SIG-M5 treated with dmso at 0.1 percent for 504 hours (cell line): ENCODE measurements around the gene TGFBR2.

ENCODE experiments used
- DNase-seq: peaks from one replicate; lab custom pipeline; 2025; ENCODE audit not compliant: unreplicated experiment; lab: John Stamatoyannopoulos, UW

Gene TGFBR2

DNA sequence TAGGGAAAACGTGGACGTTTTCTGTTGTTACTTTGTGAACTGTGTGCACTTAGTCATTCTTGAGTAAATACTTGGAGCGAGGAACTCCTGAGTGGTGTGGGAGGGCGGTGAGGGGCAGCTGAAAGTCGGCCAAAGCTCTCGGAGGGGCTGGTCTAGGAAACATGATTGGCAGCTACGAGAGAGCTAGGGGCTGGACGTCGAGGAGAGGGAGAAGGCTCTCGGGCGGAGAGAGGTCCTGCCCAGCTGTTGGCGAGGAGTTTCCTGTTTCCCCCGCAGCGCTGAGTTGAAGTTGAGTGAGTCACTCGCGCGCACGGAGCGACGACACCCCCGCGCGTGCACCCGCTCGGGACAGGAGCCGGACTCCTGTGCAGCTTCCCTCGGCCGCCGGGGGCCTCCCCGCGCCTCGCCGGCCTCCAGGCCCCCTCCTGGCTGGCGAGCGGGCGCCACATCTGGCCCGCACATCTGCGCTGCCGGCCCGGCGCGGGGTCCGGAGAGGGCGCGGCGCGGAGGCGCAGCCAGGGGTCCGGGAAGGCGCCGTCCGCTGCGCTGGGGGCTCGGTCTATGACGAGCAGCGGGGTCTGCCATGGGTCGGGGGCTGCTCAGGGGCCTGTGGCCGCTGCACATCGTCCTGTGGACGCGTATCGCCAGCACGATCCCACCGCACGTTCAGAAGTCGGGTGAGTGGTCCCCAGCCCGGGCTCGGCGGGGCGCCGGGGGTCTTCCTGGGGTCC is at the start of gene TGFBR2:
Gene TGFBR2 (plus strand): TSS at position 301 of the 731 bp plus-strand sequence. CDS start 283 bp downstream, at position 584.
- peak; percentile 95 for DNase-seq

DNA sequence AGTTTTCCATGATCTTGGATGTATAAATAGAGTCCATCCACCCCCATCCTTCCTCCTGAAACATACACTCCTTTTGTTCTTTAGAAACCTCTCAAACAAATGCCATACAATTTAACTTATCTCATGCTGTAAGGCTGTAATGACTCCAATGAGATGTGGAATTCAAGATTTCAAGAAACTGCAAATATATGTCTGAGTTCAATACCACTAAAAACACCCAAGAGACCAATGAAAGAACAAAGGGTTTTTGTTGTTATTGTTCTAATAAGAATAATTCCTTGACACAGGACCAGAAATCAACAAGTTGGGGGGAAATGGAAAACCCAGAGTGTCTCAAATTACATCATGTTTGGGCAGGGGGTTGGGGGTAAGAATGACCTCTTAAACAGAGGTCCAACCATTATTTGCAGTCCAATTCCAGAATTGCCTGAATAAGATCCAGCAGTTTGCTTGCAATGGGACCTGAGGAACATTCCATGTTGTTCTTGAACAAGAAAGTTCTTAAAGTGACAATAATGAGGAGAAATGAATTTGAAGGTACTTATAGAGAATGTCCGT is 48.6 kb upstream of the TGFBR2 start:
- no peak for DNase-seq

DNA sequence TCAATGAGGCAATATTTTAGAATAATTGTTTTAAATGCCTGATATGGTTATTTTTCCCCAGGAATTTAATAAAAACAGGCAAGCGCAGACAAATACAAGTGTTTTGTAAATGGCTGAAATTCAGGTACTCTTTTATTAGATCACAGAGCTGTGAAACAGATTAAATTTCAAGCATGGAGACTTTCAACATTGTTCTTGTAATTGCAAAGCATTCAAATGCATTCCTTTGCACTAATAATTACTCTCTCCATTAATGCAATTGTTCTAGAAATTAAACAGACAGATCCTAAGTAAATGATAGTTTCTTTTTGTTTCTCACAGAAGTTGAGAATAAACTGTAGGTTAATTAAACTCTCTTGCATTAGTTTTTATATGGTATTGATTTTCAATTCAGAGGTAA is 42.4 kb upstream of the TGFBR2 start:
- no peak for DNase-seq

DNA sequence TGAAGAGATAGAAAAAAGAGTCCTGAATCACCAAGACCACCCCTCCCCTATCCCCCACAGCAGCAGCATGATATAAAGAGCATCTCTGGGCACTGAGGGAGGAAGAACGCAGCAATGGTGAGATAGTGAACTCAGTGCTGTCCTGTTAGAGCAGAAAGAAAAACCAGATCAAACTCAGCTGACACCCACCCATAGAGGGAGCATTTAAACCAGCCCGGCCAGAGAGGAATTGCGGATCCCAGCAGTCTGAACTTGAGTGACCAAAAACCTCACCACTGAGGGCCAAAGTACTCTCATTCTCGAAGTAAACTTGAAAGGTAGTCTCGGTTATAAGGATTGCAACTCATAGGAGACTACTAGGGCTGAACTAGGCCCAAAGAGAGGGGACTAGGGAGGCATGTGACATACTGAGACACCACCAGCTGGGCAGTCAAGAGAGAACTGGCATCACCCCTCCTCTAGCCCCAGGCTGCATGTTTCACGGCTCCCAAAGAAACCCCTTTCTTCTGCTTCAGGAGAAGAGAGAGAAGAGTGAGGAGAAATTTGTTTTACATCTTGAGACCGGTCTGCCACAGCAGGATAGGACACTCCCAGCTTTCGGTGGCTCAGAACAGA is 39.2 kb upstream of the TGFBR2 start:
- no peak for DNase-seq

DNA sequence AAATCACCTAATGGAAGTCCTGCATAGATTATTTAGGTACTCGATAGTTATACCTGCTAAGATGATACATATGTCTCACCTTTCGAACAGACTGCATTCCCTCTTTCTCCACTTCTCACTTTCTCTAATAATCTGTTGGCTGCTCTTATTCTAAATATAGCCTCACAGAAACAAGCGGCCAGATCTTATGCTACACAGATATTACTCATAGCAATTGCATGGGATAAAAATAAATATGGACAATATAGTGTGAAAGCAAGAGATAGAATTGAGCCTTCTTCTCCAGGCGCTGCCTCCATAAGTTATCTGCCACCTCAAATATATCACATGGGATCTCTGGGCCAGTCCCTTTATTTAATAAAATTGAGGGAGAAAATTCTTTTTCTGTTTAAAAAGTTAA is 29.5 kb upstream of the TGFBR2 start:
- no peak for DNase-seq

DNA sequence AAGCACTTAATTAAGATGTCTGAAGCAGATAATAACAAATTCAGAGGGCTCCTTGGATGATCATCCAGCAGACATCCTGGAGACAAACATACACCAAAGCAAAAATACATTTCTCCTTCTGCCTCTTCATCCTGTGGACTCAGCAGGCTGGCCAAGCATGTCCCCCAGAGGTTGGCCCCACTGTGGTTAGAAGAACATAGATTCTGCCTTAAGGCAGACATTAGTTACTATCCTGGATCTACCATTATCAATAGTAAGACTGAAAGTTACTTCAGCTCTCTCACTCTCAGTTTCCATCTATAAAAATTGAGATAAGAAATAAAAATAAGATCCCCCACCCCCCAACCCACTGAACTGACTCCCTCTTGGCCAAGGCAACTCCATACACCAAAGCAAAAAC is 28.6 kb upstream of the TGFBR2 start:
- DNase-seq: no peak

DNA sequence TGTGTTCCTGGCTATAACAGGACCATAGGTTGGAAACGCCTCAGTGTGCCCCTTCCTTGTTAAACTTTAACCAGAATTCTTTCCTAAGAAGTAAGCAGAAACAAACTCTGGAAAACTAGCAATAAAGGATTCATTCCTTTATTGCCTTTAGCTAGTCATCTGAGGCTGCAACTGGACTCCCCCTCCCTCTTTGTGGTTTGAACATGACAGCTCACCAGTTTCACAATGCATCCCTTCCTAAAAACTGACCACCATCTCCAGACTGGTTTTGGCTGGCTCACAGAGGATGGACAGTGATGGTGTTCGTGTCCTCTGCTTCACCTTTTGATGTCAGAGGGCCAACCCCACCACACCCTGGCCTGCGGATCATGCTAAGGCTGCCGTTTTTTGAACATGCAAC is 27.9 kb upstream of the TGFBR2 start:
- peak; percentile 21 for DNase-seq

DNA sequence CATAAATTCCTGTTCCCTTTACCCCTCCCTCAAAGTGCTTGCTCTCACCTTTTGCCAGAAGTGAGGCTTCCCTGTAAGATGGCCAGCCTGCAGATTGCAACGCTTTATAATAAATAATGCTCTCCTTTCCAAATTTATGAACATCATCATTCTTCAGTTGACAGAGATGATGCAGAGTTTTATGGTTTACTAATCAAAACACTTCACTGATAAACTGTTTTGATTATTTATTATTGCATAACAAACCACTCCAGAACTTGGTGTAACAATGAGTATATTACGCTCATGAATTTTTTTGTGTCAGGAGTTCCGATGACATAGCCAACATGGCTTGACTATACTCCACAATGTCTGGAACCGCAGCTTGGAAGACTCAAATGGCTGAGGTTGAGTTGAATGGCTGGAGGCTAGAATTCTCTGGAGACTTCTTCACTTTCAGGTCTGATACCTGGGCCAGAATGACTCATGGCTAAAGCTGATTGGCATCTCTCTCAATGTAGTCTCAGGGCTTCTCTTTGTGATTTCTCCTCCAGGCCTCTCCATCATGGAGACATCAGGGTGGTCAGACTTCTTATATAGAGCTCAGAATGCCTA is 27.3 kb upstream of the TGFBR2 start:
- DNase-seq: no peak

DNA sequence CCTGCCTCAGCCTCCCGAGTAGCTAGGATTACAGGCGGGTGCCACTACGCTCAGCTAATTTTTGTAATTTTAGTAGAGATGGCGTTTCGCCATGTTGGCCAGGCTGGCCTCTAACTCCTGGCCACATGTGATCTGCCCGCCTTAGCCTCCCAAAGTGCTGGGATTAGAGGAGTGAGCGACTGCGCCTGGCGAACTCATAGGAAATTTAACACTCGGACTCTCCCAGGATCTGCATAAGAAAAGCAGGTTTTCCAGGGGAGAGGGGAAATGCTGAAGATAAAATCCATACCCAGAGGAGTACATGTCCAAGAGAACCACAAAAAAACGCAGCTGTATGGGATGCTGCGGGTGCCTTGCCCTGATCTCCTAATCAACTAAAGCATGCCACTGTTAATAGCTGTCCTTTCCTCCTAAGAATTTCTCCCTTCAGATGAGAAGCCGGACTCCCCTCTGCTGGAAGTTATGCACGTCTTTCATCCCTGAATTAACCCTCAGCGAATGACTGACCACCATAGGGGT is 25.3 kb upstream of the TGFBR2 start:
- no peak for DNase-seq

DNA sequence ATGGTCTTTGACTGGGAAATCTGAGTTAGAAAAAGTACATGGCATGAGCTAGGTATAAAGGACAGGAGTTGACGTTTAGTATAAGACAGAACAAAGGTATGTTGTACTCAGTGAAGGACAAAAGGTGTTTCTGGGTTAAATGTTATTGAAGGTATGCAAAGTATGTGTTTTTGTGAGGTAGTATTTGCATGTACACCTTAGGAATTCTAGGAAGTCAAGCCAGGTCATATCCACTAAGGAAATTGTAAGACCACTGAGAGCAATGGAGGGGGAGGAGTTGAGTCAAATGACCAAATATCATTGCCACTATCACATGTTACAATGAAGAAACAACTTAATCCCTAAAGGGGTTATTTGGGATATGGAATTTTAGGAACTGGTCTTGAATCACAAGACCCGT is 24.4 kb upstream of the TGFBR2 start:
- DNase-seq: no peak

DNA sequence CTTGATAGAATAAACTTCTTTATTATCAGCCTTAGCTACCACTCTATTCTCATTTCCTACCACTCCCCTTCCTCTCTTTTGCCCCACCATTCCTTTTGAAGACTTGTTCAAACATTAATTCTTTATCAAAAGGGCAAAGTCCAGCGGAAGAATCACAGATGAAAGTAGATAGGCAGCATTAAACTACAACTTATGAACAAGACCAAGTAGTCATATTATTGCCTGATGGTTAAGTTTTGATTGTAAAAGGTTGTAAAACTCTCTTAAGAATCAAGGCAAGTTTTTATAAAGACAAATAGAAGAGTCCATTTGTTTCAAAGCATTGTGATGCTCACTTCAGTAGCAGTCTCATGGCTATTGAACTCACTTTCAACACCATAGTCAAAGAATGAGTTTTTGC is 22.4 kb upstream of the TGFBR2 start:
- no peak for DNase-seq

DNA sequence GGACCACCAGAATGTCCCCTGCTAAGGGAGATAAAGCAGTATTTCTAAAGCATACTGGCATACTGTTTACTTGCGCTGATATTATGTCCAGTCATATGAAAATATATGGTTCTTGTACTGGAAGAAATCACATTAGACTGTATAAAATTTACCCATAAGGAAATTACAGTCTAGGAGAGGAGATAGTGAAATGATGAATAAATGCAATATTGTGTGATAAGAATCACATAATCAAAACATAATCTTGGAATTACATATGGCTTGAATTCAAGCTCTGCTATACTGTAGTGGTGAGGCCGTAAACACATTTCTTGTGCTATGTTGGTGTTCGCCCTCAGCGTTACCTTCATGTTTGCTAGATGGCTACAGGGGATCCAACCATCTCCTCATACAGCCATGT is 20.7 kb upstream of the TGFBR2 start:
- DNase-seq: no peak

DNA sequence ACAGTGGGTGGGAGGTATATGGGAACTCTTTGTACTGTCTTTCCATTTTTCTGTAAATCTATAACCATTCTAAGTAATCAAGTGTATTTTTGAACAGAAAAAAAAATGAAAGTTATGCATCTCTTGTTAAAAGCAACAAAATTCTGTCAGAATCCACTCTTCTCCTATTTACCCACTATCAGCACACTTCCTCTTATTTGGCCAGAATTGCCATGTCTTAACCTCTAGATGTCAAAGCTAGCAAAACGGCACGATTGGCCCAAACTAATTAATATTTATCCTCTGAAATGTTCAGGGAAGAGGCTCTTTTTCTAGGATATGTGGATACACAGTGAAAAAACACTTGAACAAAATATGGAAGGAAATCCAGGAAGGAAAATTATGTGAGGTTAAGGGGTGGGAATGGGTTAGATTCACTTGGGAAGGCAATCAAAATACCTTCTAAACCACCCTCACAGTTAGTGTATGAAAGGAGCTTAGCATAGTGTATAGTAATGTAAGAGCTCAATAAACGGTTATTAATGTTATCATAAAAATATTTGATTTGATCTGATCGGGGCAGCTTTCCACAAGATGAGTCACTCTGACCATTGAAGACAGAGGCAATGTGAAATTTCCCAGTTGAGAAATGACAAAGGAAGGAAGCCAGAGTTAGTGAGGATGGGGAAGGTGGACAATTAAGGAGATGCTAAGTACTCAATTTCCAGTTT is 20.1 kb upstream of the TGFBR2 start:
- DNase-seq: peak; percentile 20

DNA sequence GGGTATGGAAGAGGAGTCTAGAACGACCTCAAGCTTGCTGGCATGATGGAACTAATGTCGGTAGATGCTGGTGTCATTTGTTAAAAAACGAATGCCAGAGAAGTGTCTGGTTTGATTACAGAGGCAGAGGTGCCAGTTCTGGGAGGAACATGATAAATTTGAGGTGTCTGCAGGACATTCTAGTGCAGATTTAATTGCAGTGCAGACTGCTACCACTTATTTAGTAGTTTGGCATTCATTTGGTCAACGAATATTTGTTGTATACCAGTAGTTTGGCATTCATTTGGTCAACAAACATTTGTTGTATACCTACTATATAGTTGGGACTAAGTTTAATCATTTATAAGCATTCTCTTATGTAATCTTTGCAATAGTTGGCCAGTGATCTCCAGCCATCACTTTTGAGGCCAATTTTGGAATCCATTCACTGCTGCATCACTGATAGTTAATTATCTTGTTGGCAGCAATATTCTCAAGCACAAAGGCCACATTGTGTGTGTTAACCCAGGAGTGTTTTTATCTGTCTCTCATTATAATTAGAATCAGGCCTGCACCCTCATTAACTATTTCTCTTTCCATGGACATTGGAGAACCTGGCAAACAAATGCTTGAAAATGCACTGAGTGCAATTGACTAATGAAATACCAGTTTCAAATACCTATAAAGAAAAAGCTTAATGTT is 19.5 kb upstream of the TGFBR2 start:
- no peak for DNase-seq

DNA sequence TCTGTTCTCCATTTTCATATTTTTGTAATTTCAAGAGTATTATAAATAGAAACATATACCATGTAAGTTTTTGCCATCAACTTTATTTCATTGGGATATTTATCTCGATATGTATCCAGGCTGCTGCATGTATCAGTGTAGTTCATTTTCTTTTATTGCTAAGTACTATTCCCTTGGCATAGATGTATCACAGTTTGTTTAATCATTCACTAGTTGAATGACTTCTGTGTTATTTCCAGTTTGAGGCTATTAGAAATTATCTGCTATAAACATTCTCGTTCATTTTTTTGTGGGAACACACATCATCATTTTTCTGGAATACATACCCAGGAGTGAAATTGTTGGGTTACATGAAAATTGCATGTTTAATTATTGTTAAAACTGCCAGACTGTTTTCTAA is 18.5 kb upstream of the TGFBR2 start:
- DNase-seq: no peak

DNA sequence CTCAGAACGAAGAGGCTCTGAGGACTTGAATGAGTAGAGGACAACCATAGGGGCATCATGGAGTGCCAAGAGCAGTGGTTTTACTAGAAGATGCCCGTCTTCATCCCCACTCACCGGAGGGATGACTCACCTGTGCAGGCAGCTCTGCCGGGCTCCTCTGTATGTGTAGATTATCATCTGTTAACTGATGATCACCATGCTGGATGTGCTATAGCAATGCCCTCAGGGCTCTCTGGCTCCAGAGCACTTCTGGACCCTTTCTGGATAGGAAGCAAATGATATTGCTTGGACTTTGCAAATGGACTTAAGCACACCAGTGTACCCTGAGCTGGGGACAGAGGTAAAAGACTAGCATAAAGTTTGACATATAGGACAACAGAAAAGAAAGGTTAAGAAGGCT is 10.2 kb upstream of the TGFBR2 start:
- DNase-seq: no peak

DNA sequence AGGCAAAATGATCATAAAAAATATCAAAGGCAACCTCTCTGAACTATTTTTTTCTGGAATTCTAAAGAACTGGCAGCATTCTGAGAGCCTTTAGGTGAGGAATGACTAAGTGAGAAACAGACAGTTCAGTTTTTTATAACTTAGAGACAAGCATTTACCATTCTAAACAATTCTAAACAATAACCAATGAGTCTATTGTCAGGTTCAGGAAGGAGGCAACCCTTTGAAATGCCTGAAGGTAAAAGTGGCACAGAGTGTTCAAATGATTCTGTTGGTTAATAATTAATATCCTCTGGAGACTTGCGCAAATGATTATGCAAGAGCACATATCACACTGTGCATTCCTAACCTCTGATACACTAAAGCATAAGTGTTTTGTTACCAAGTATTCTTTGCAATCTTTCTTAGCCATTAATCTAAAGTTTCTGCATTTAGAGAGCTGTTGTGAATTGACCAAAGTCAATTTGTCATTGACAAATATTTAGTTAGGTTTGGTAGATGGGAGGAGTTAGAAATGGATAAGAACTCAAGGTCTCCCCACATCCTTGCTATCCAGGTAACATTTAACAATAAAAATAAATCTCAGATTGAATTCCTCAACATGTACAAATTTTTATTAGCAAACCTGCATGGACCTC is 9.2 kb upstream of the TGFBR2 start:
- DNase-seq: no peak

DNA sequence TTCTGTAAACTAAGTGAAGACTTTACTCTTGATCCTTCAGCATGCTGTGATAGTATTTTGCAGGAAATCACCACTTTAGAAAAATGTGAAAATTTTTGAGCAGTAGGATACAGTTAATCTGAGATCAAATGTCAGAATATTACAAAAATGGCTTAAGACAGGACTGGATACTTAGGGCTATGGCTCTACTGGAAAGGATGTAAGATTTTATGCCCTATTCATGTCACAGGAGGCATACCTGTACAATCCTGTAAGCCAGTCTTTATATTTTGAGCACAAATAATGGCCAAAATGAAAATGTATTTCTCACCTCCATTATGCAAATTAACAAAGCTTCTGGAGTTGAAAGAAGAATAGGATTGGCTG is 8.6 kb upstream of the TGFBR2 start:
- no peak for DNase-seq

DNA sequence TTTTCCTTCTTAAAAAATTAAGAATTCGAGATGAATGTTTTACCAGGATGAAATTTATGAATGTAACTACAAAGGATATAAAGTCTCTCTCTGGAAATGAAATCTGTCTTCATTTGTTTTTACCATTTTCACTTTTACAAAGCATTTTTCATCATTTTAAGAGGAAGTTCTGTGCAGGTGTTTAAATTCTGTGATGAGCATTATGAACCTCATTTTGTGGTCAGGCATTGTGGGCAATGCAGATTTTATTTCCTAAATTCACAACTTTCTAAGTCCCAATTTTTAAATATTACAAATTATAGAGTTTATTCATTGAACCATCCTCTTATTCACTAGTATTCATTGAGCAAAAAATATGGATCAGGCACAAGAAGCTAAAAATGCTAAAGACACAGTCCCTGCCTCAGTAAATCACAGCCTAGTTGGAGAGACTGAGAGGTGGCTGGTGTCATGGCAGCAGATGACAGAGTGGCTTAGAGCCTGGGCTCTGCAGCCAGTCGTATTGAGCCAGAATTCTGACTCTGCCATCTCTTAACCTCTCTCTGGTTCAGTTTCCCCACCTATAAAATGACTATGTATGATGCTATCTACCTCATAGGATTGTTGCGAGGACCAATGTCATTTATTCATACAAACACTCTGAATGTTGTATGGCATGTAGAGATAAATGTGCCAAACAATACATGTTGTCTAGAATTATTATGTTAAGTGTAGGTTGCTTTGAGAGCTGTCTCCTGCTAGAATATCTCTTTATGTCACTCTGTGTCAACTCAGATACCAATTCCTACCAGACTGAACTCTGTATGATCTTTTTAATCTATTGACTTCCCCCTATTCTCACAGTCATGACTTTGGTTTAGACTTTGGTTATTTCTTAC is 7.5 kb upstream of the TGFBR2 start:
- DNase-seq: no peak
